ENCODE data around the gene C11orf86. TPM values are rescaled to one million over a fixed set of nuclear protein-coding genes. Genes with fewer than 3 reads are reported as not detected.

Gene C11orf86
- total and polyA plus RNA-seq, 2 donors (not counting 3 experiments of a cell fraction or from before 2014, with no cell fraction given) = not detected

DNA sequence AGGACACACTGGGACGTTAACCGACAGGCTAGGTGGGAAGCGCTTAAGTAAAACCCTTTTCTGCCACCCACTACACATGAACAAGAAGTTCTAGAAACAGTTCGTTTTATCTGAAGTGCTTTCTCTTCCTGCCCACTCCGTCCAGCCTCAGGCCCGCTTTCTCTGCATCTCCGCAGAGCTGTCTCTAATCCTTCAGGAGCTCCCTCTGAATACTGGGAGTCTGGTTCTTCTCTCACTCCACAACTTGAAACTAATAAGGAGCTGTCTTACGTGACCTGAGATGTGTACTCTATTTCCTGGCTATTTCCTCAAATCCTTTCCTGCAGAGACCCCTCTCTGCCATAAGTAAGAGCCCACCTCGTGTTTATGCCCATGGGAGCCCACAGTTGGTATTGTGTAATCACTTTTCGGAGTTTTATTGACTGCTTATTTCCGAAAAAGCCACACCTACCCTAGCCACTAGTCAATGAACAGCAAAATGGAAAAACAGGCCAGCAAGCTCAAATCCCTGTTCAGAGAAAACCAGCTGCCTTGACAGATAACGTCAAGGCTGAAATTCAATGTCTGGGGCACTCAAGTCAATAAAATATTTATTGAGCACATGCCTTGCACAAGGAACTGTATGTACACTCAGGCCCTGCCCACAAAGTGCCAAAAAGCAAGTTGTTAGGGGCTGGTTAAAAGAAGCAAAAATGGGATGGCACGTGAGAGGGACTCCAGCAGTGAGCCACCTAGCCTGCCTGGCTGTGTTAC lies 21.8 kb upstream of the C11orf86 start:
- intact Hi-C loops (cut with micrococcal nuclease) = no loop called here
- FAIRE-seq (no peak), DNase-seq (ENCODE audit: low read depth, low spot score) (no peak)
- BruUV-seq (replicated peaks) = no TSS peak
- H4K20me1 ChIP-seq (replicated peaks; ENCODE audit: control insufficient read depth, extremely low read depth, insufficient read depth, low read length) = no peaks in the 10 kb centered on the region
- H3K4me2 ChIP-seq (ENCODE audit: insufficient read depth, low read length) = no peak overlapping the region
- H3K27ac ChIP-seq (ENCODE audit: insufficient read depth, low read depth, low read length) = no peak overlapping the region
- H3K27me3 ChIP-seq (ENCODE audit: control insufficient read depth in 2 of 2, insufficient read depth in 2 of 2, low read length in 2 of 2) = no peaks in the 10 kb centered on the region
- no peaks in the 10 kb centered on the region for H3K4me1 ChIP-seq (ENCODE audit: control insufficient read depth, extremely low read depth, insufficient read depth, low read length)
- no peaks in the 10 kb centered on the region for H3K9me3 ChIP-seq (replicated peaks; ENCODE audit: control insufficient read depth, insufficient read depth, low read length)
- no peak overlapping the region for H3K4me3 ChIP-seq (replicated peaks in 1 of 3; ENCODE audit: insufficient read depth in 1 of 3, low read depth in 1 of 3, low read length in 3 of 3)
- TF ChIP-seq FOS (IDR thresholded peaks at IDR 0.05; ENCODE audit: borderline replicate concordance, insufficient read depth, low read length) (no peak), EZH2 (IDR thresholded peaks at IDR 0.05; ENCODE audit: borderline replicate concordance, low read depth, low read length, severe bottlenecking) (no peak), POLR2A (IDR thresholded peaks at IDR 0.05; ENCODE audit: low read depth, low read length) (no peak), GATA2 (IDR thresholded peaks at IDR 0.05; ENCODE audit: insufficient read depth, insufficient read length, low read depth, low read length) (no peak), CTCF (IDR thresholded peaks at IDR 0.05; ENCODE audit: extremely low read depth in 1 of 2, insufficient read depth in 1 of 2, low read depth in 1 of 2, low read length in 2 of 2) (no peak)
- ChIA-PET POLR2A (no interaction called here), CTCF (no interaction called here)
- H3K9ac ChIP-seq (replicated peaks; ENCODE audit: extremely low read depth, insufficient read depth, low read length) = no peak overlapping the region
- no peaks in the 10 kb centered on the region for H3K36me3 ChIP-seq (ENCODE audit: control insufficient read depth in 2 of 2, extremely low read depth in 1 of 2, insufficient read depth in 2 of 2, low read length in 2 of 2)
- no peaks in the 10 kb centered on the region for H3K9me1 ChIP-seq (replicated peaks; ENCODE audit: control insufficient read depth, extremely low read depth, insufficient read depth, low read length)
- dilution Hi-C loops (cut with MboI; ENCODE audit: extremely low pct_ligation_motif_present, low sequenced_read_pairs) = no loop called here
- no peak overlapping the region for H2AFZ ChIP-seq (ENCODE audit: low read depth, low read length)
- H3K79me2 ChIP-seq (ENCODE audit: control insufficient read depth, insufficient read depth, low read length) = no peaks in the 10 kb centered on the region
